GM23338 (cell line): ENCODE results near the gene C6orf120. TPM values are rescaled to one million over a fixed set of nuclear protein-coding genes. Genes with fewer than 3 reads are reported as not detected.

Experiments used
- ATAC-seq: fragments of 200-7000 bp; cut with Tn5 transposase; 3 replicates; pipeline ENCODE4 v1.9.1; 2020
- DNase-seq: peaks from one replicate; pipeline ENCODE4 v3.0.0-alpha.2; 2015; ENCODE audit warnings: low spot score
- H2AFZ ChIP-seq: fragments of 200-600 bp; sonication (generic); 2 replicates; pipeline ENCODE4 v1.8.0; 2016; ENCODE audit warnings: antibody characterized with exemption, mild to moderate bottlenecking, moderate library complexity
- H3F3A ChIP-seq: fragments of 200-600 bp; sonication (generic); replicated peaks from 2 replicates; pipeline ENCODE4 v1.8.0; 2017; ENCODE audit warnings: antibody characterized with exemption, mixed run types, low read depth
- H3K27ac ChIP-seq: fragments of 200-600 bp; sonication (generic); 2 replicates; pipeline ENCODE4 v1.6.1; 2016; ENCODE audit warnings: low read depth
- H3K27me3 ChIP-seq: fragments of 200-600 bp; sonication (generic); 2 replicates; pipeline ENCODE4 v1.8.0; 2016; ENCODE audit warnings: mild to moderate bottlenecking, mixed run types, moderate library complexity; ENCODE audit not compliant: insufficient read depth
- H3K36me3 ChIP-seq: fragments of 200-600 bp; sonication (generic); 2 replicates; pipeline ENCODE4 v1.8.0; 2016; ENCODE audit warnings: mild to moderate bottlenecking; ENCODE audit not compliant: insufficient read depth
- H3K4me1 ChIP-seq: fragments of 200-600 bp; sonication (generic); 2 replicates; pipeline ENCODE4 v1.8.0; 2016; ENCODE audit warnings: mild to moderate bottlenecking, moderate library complexity; ENCODE audit not compliant: insufficient read depth
- H3K4me2 ChIP-seq: fragments of 200-600 bp; sonication (generic); 2 replicates; pipeline ENCODE4 v1.7.1; 2017; ENCODE audit warnings: mixed run types
- H3K4me3 ChIP-seq: fragments of 200-600 bp; sonication (generic); 2 replicates; pipeline ENCODE4 v1.6.1; 2016; ENCODE audit warnings: mixed run types
- H3K79me2 ChIP-seq: fragments of 200-600 bp; sonication (generic); replicated peaks from 2 replicates; pipeline ENCODE4 v1.8.0; 2017; ENCODE audit warnings: mild to moderate bottlenecking; ENCODE audit not compliant: insufficient read depth
- H3K9me2 ChIP-seq: fragments of 200-600 bp; sonication (generic); 2 replicates; pipeline ENCODE4 v1.8.0; 2017; ENCODE audit not compliant: insufficient read depth
- H4K20me1 ChIP-seq: fragments of 200-600 bp; sonication (generic); replicated peaks from 2 replicates; pipeline ENCODE4 v1.8.0; 2017; ENCODE audit warnings: mild to moderate bottlenecking; ENCODE audit not compliant: insufficient read depth
- H3K27ac Mint-ChIP-seq: 2 replicates; pipeline ENCODE4 v1.8.0; 2020; ENCODE audit warnings: inconsistent platforms, mild to moderate bottlenecking, moderate library complexity, mixed read lengths
- H3K27me3 Mint-ChIP-seq: 3 replicates; pipeline ENCODE4 v1.8.0; 2022; ENCODE audit warnings: low read depth, mild to moderate bottlenecking, moderate library complexity, mixed read lengths, inconsistent platforms; ENCODE audit not compliant: insufficient read depth, poor library complexity
- H3K36me3 Mint-ChIP-seq: 3 replicates; pipeline ENCODE4 v1.8.0; 2021; ENCODE audit warnings: low read depth, mild to moderate bottlenecking, inconsistent platforms, moderate library complexity, mixed read lengths
- H3K4me1 Mint-ChIP-seq: 3 replicates; pipeline ENCODE4 v1.8.0; 2020; ENCODE audit warnings: mild to moderate bottlenecking, inconsistent platforms, mixed read lengths
- H3K4me3 Mint-ChIP-seq: 3 replicates; pipeline ENCODE4 v1.8.0; 2021; ENCODE audit warnings: moderate library complexity, mild to moderate bottlenecking, inconsistent platforms, mixed read lengths
- H3K9me3 Mint-ChIP-seq: 3 replicates; pipeline ENCODE4 v1.8.0; 2020; ENCODE audit warnings: moderate library complexity, mild to moderate bottlenecking, inconsistent platforms, mixed read lengths
- ETS1 ChIP-seq: IDR thresholded peaks from 2 replicates; pipeline ENCODE4 v1.6.1; 2016; ENCODE audit warnings: antibody characterized with exemption
- EZH2 ChIP-seq: fragments of 200-600 bp; sonication (generic); IDR thresholded peaks from one replicate; pipeline ENCODE4 v1.8.0; 2017; ENCODE audit warnings: antibody characterized with exemption, mild to moderate bottlenecking, low read depth; ENCODE audit not compliant: unreplicated experiment
- EZH2phosphoT487 ChIP-seq: fragments of 200-600 bp; sonication (generic); IDR thresholded peaks from one replicate; pipeline ENCODE4 v1.8.1; 2018; ENCODE audit warnings: antibody characterized with exemption; ENCODE audit not compliant: unreplicated experiment
- JUNB ChIP-seq: IDR thresholded peaks from one replicate; pipeline ENCODE4 v1.6.1; 2016; ENCODE audit warnings: antibody characterized with exemption; ENCODE audit not compliant: unreplicated experiment
- NANOG ChIP-seq: IDR thresholded peaks from 2 replicates; pipeline ENCODE4 v1.6.1; 2016; ENCODE audit warnings: antibody characterized with exemption, borderline replicate concordance
- POLR2AphosphoS5 ChIP-seq: IDR thresholded peaks from 2 replicates; pipeline ENCODE4 v1.6.1; 2016; ENCODE audit warnings: antibody characterized with exemption, low read depth
- REST ChIP-seq: IDR thresholded peaks from one replicate; pipeline ENCODE4 v1.6.1; 2018; ENCODE audit warnings: antibody characterized with exemption; ENCODE audit not compliant: unreplicated experiment
- STAT1 ChIP-seq: IDR thresholded peaks from one replicate; pipeline ENCODE4 v1.6.1; 2016; ENCODE audit warnings: antibody characterized with exemption; ENCODE audit not compliant: unreplicated experiment
- ZNF114 ChIP-seq: fragments of 250-450 bp; sonication (Bioruptor Pico); IDR thresholded peaks from 2 replicates; pipeline ENCODE4 v1.5.0; 2020; ENCODE audit warnings: mild to moderate bottlenecking, moderate library complexity
- ZNF331 ChIP-seq: fragments of 250-450 bp; sonication (Bioruptor Pico); IDR thresholded peaks from 2 replicates; pipeline ENCODE4 v1.5.0; 2020; ENCODE audit warnings: low read depth, mild to moderate bottlenecking, moderate library complexity
- ZNF462 ChIP-seq: fragments of 250-450 bp; sonication (Bioruptor Pico); IDR thresholded peaks from 2 replicates; pipeline ENCODE4 v1.5.0; 2020; ENCODE audit warnings: mild to moderate bottlenecking, moderate library complexity
- polyA plus RNA-seq: library from polyadenylated mRNA; unstranded; fragments of >200 nt; fragmentation: Nextera tagmentation; extraction: Ambion mirVana; gene quantifications from 2 replicates; pipeline ENCODE4 v1.2.1, GENCODE V29; 2016
- total RNA-seq: library from RNA; depleted of rRNA; stranded (reverse); fragments of >200 nt; shearing (Covaris generic); gene quantifications from 2 replicates; pipeline ENCODE4 v1.2.3, GENCODE V29; 2014
- TF ChIP-seq, protein P1 (sequence below), 2 experiments: fragments of 200-600 bp in 1 of 2; sonication (generic) in 1 of 2; conservative IDR thresholded peaks; 2 replicates each; pipeline versions ENCODE4 v1.5.1 to v1.6.1; 2016 to 2017; ENCODE audit warnings: antibody characterized with exemption in 2 of 2, low read depth in 2 of 2, mild to moderate bottlenecking in 2 of 2, moderate library complexity in 1 of 2

The C6orf120 gene
- total and polyA plus RNA-seq, 2 experiments from 2014 or later, result 18.8 to 57.3 TPM

DNA sequence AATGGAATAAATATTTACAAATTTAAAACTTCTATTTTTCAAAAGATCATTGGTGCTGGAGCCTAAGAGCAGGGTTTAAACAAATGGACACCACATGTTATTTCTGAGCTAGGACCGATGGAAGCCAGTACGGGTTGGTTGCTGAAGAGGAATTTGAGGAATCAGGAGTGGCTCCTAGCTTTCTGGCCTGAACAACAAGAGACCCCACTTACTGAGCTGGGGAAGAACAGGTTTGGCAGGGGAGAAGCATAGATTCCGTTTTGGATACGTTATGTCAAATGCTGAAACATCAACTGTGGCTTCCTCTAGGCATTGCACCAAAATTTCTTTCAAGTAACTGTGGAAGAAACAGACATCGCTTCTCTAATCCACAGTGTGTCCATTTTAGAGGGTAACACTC is 6.8 kb upstream of the C6orf120 start:
- Histone ChIP-seq H3K4me3 (no peak overlapping the region), H3K79me2 (peaks cover 86% of the 10 kb centered on the region)
- no peak overlapping the region for H3K4me3 Mint-ChIP-seq

More for the DNA sequence above, 6.8 kb upstream of the C6orf120 start:
- H3K27me3 ChIP-seq, result no peaks in the 10 kb centered on the region
- H3K9me3 Mint-ChIP-seq, result peaks cover 8% of the 10 kb centered on the region; the same call in 1 of the 3 replicates
- peaks cover 19% of the 10 kb centered on the region for H3K4me1 Mint-ChIP-seq
- no peak overlapping the region for H2AFZ ChIP-seq
- ATAC-seq (no peak), DNase-seq (no peak)
- no peak overlapping the region for H3K4me2 ChIP-seq
- H3K36me3 ChIP-seq, result no peaks in the 10 kb centered on the region
- TF ChIP-seq JUNB (no peak), POLR2AphosphoS5 (no peak), NANOG (no peak), ZNF114 (CRISPR knock-in tag) (no peak), ZNF331 (CRISPR knock-in tag) (no peak), ZNF462 (no peak), STAT1 (no peak), EZH2phosphoT487 (no peak), ETS1 (no peak), REST (no peak), EZH2 (no peak)
- TF ChIP-seq, protein P1, sequence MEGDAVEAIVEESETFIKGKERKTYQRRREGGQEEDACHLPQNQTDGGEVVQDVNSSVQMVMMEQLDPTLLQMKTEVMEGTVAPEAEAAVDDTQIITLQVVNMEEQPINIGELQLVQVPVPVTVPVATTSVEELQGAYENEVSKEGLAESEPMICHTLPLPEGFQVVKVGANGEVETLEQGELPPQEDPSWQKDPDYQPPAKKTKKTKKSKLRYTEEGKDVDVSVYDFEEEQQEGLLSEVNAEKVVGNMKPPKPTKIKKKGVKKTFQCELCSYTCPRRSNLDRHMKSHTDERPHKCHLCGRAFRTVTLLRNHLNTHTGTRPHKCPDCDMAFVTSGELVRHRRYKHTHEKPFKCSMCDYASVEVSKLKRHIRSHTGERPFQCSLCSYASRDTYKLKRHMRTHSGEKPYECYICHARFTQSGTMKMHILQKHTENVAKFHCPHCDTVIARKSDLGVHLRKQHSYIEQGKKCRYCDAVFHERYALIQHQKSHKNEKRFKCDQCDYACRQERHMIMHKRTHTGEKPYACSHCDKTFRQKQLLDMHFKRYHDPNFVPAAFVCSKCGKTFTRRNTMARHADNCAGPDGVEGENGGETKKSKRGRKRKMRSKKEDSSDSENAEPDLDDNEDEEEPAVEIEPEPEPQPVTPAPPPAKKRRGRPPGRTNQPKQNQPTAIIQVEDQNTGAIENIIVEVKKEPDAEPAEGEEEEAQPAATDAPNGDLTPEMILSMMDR (conservative IDR thresholded peaks at IDR 0.05; ENCODE audit: low read depth in 2 of 2), result no peak
- H3K9me2 ChIP-seq, result no peaks in the 10 kb centered on the region
- H3K27me3 Mint-ChIP-seq, result peaks cover 13% of the 10 kb centered on the region
- peaks cover 12% of the 10 kb centered on the region; the same call in 1 of the 2 replicates for H4K20me1 ChIP-seq
- peaks cover 65% of the 10 kb centered on the region for H3K36me3 Mint-ChIP-seq
- H3K27ac ChIP-seq, result no peak overlapping the region
- H3K27ac Mint-ChIP-seq, result no peak overlapping the region
- H3F3A ChIP-seq, result no peaks in the 10 kb centered on the region
- peaks cover 3% of the 10 kb centered on the region for H3K4me1 ChIP-seq
